HG03571 (cell line): ENCODE measurements around the gene GDPD5.

Experiments used
- ATAC-seq: cut with Tn5 transposase; IDR thresholded peaks from one replicate; pipeline ENCODE4 v1.9.1; 2021; ENCODE audit not compliant: unreplicated experiment

GDPD5 gene

DNA sequence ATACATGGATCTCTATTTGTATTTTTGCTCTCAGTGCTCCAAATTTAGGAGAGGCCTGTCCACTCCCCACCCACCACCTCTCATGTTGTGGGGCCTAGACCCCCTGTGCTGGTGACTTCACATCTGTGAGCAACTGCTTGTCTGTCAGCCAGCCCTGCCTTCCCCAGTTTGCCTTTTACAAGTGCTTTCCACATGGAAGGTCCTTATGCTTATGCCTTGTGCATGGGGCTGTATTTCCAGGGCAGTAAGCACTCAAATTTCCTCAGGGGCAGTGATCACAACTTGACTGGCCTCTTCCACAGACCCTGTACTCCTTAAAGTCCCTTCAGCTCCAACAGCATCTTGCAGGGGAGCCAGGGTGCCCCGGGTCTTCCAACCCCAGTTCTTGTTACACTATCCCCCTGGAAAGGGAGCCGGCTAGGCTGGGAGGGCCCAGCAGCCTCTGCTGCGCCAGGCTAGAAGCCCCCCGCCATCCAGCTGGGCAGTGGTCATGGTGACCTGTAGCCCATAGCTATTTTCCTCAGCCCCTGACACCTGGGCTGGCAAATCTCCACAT, 29.9 kb downstream of the GDPD5 start:
- no peak for ATAC-seq

- ATAC-seq = no peak
Measured at GRCh38 chr11:75493626-75494025, 32.1 kb downstream of the GDPD5 start.

GRCh38 chr11:75492181-75492820, 33.4 kb downstream of the GDPD5 start:
- no peak for ATAC-seq

DNA sequence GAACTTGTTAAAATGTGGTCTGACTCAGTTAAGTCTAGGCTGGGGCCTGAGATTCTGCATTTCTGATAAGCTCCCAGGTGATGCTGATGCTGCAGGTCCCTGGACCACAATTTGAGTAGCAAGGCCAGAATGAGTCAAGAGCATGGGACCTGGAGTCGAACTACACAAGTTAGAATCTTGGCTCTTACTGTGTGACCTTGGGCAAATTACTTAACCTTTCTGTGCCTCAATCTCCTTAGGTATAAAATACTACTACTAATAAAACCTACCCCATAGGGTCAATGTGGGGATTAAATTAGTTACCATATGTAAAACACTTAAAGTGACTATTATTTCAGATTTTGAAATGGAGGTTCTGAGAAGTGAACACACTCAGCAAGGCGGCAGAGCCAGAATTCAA, 34.3 kb downstream of the GDPD5 start:
- no peak for ATAC-seq

DNA sequence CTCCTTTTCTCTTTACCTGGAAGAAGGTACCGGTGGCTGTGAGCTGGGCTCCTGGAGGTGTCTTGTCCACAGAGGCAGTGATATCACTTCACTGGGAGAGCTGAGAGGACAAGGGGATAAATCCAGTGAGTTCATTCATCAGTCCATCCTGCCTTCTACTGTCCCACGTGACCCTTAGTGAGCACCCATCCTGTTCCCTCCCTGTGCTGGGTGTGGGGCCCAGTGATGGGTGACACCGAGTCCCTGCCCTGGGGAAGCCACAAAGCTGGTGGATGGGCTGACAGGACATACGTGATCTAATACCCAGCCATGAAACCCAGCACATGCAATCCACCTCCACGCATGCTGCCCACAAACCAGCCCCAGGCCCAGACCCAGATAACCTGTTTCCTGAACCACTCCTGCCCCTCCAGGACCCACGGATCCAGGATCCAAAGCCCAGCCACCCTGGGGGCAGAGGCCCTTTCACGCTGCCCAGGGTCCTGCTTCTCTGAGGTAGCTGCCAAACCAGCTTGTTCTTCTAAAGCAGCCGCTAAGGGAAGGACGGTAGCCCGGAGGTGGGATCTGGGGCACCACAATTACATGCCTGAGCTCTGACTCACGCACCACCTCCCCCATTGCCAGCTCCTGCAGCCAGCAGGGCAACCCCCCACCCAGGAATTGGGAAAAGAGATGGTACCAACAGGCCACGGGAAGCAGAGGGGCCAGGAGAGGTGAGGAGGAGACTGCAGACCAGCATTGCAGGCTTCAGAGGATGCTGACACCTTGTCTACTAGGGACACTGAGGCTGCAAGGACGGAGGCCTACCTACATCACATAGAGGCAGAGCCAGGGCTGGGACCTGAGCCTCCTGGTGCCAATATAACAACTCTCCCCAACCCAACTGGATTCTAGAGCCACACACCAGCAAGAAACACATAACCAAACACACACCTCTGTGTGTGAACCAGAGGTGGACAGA, 35.2 kb downstream of the GDPD5 start:
- no peak for ATAC-seq

- no peak for ATAC-seq
Measured at GRCh38 chr11:75487365-75487764, 38.4 kb downstream of the GDPD5 start.

DNA sequence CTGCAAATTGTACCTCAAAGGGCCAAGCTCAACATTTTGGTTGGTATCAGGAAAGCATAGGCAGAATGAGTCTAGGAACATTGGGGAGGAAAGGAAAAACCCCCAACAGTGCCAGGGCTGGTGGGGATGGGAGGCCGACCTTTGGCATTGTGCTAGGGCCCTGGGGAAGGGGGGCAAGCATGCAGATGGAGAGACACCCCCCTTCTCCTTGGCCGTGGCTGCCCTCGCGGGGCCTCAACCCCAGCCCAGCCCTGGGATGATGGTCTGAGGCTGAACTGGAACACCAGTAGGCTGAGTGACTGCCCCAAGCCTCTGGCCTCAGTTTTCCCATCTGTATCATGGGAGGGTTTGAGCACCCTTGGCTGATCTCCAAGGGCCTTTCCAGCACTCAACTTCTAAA, 40.0 kb downstream of the GDPD5 start:
- ATAC-seq = no peak

GRCh38 chr11:75482931-75483469, 42.7 kb downstream of the GDPD5 start:
- ATAC-seq = no peak

GRCh38 chr11:75481922-75482606, 43.7 kb downstream of the GDPD5 start:
- ATAC-seq = no peak

- no peak for ATAC-seq
Measured at GRCh38 chr11:75481223-75481921, 44.4 kb downstream of the GDPD5 start.

DNA sequence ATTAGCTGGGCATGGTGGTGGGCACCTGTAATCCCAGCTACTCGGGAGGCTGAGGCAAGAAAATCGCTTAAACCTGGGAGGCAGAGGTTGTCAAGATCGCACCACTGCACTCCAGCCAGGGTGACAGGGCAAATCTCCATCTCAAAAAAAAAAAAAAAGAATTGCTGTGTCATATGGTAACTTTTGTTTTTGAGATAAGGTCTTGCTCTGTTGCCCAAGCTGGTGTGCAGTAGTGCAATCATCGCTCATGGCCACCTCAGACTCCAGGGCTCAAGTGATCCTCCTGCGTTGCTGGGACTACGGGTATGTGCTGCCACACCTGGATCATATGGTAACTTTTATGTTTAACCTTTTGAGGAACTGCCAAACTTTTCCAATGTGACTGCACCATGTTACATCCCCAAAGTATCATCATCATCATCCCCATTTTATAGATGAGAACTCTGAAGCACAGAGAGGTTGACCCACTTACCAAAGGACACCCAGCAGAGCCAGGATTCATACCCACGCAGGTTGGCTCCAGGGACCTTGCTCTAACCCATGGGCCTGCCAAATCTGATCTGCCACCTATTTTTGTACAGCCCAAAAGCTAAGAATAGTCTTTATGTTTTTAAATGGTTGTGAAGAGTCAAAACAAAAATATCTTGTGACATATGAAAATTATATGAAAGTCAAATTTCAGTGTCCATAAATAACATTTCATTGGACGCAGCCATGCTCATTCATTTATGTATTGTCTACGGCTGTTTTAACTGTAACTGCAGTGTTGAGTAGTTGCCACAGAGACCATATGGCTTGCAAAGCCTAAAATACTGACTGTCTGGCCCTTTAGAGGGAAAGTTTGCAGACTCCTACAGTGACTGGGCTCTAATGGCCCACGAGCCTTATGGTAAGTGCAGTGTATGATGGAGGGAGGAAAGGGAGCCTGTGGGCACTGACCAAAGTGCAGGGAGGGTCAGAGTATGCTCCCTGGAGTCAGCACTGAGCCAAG, 45.3 kb downstream of the GDPD5 start:
- ATAC-seq = no peak

- no peak for ATAC-seq
Measured at GRCh38 chr11:75479597-75480145, 46.1 kb downstream of the GDPD5 start.

DNA sequence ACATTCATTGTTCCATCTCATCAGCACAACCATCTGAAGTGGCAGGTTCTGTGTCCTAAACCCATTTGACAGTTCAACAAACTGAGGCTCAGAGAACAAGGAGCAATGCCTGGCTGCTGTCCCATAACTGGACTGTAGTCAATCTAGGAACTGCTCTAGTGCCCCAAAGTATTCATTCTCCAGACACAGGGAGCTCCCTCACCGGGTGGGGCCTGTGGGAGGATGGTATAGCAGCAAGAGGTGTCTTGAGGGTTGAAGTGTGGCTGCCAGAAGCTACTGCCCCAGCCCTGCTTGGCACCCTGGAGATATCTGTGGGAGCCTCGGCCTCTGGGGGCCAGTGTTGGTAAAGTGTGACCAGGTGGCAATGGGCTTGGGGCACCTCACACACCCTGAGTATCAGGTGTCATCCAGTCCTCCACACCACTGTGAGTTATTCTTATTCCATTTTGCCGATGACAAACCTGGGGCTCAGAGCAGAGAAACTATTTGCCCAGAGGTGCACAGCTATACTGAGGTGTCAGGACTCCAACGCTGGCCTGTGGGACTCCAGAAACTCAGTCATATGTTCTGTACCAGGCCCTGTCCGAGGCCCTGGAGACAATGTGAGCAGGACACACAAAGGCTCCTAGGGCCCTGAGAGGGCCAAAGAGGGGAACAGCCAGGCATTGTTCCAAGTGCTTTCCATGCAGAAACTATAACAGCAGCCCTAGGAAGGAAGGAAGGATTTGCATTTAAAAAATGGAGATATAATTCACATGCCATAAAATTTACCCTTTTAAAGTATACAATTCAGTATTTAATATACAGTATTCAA, 46.8 kb downstream of the GDPD5 start:
- no peak for ATAC-seq

- no peak for ATAC-seq
Measured at GRCh38 chr11:75477614-75477935, 48.2 kb downstream of the GDPD5 start.

DNA sequence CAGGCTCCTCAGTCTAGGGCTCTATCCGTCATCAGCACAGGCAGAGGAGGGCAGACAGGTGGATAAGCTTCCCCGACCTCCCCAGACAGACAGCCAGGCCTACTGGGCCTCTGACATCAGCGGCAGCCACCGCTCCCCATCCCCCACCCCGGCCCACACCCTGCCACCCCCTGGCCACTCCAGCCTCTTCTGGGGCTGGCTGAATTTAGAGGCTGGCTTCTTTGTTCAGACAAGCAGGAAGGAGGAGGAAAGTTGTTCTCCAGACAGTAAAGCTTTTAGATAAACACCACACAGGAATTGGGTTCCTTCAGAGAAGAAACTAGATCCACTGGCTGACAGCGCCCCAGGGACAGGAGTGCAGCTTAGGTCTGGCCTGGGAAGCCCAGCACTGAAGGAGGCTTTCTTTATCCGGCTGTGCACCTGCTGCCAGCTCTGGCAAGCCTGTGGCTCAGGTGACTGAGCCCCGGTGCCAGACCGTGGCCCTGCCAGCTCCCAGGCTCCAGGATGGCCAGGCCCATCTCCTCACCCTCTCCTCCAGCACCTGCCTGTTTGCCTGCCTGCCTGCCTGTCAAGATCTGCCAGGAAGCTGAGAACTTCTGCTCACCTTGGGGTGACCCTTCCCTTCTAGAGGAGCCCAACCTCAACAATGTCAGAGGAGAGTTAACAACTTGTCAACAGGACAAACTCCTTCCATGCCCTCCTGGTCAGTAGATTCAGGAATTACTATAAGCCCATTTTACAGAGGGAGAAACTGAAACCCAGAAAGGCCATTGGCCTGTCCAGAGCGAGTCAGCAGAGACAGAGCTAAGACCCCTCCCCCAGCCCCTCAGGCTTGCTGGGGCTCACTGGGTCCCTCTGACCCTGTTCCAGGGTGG, 48.8 kb downstream of the GDPD5 start:
- ATAC-seq = no peak

DNA sequence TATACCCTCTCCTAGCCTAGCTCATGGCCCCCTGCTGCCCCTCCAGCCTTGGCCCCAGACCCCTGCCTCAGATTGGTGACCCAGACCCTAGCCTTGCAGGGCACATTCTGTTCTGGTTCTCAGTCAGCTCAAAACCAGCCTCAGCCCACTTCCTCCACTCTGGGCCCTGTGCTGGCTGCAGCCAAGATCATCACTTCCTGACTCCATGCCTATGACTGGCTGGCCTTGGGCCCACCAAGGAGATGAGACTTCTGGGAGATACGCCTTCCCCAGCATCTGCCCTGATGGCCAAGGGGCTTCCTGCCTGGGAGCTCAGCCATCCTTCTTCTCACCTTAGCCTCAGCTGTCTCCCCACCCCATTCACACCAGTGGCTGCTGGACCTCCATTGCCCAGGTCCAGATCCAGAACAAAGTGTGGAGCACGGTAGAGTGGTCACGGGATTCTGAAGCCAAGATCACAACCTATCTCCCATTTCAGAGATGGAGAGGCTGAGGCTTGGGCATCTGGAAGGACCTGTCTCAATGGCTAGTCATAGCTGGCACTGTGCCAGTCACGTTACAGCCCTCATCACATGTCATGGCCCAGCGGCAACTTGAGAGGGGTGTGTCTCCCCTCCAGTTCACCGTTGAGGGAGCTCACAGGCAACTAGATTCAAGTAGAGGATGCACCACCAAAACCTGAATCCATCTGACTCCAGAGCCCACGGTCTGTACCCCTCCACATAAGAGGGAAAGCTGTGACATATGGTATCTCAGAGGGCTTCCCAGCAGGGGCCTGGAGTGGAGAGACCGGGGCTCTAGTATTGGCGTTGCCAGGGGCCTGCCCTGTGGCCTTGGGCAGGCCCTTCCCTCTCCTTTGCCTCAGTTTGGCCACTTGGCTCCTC, 49.7 kb downstream of the GDPD5 start:
- ATAC-seq = no peak
